ENCODE results near the gene MS4A3.
"Not testable (repeated sequence)": the region's sequence is repeated elsewhere in the genome, so short reads cannot be mapped to it uniquely, and the experiment has no call there.

The MS4A3 gene

GRCh38 chr11:60064111-60064510 is 7.6 kb downstream of the MS4A3 start:
- no peak overlapping the region for H3K9ac ChIP-seq (ENCODE audit: low read depth in 1 of 2, low read length in 2 of 2)
- no peaks in the 10 kb centered on the region for H3K27me3 ChIP-seq (ENCODE audit: control insufficient read depth in 2 of 2, insufficient read depth in 2 of 2, low read length in 2 of 2)
- no peaks in the 10 kb centered on the region for H3K9me3 ChIP-seq (ENCODE audit: control insufficient read depth in 2 of 2, low read length in 2 of 2)
- H3K4me3 ChIP-seq (ENCODE audit: low read length in 2 of 2), result no peak overlapping the region
- H3K27ac ChIP-seq (ENCODE audit: low read depth in 2 of 2, low read length in 2 of 2), result no peak overlapping the region
- H3K36me3 ChIP-seq (ENCODE audit: control insufficient read depth in 2 of 2, insufficient read depth in 2 of 2, low read length in 2 of 2), result no peaks in the 10 kb centered on the region
- H3K4me1 ChIP-seq (ENCODE audit: control insufficient read depth in 2 of 2, insufficient read depth in 2 of 2, low read length in 2 of 2), result no peaks in the 10 kb centered on the region

DNA sequence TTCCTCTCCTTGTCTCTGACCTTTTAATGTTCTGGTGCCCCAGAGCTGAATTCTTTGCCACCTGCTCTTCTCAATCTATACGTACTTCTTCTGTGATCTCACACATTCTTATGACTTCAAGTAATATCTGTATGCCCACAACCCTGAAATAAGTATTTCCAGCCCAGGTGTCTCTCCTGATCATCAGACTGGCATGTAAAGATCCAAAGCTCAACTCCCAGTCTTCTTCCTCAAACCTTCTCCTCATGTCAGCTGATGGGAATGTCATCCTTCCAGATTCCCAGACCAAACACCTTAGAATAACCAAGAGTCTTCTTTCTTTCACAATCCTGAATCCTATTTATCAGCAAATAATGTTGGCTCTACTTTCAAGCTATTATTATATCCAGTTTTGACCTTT is 9.3 kb downstream of the MS4A3 start:
- H3K4me3 ChIP-seq (ENCODE audit: low read length in 2 of 2), result no peak overlapping the region

DNA sequence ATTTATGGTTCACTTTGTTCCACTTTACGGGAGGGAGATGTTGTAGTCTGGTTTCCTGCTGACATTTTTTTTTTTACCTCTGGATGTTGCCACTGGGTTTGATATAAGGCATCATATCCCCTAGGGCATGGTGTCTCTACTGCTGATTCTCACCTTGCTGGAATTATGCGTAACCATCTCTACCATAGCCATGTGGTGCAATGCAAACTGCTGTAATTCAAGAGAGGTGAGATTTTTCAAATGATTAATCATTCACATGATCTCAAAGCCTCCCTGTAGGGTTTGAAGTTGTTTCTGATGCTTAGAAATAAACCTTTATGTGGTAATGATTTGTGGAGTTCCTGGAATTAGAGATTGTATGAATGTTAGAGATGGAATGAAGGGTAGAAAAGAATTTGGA is 13.0 kb downstream of the MS4A3 start:
- no peaks in the 10 kb centered on the region for H3K9me3 ChIP-seq (ENCODE audit: control insufficient read depth in 2 of 2, low read length in 2 of 2)
- no peak overlapping the region for H3K9ac ChIP-seq (ENCODE audit: low read depth in 1 of 2, low read length in 2 of 2)
- no peak overlapping the region for H3K4me3 ChIP-seq (ENCODE audit: low read length in 2 of 2)
- no peaks in the 10 kb centered on the region for H3K27me3 ChIP-seq (ENCODE audit: control insufficient read depth in 2 of 2, insufficient read depth in 2 of 2, low read length in 2 of 2)
- no peak overlapping the region for H3K27ac ChIP-seq (ENCODE audit: low read depth in 2 of 2, low read length in 2 of 2)
- H3K4me1 ChIP-seq (ENCODE audit: control insufficient read depth in 2 of 2, insufficient read depth in 2 of 2, low read length in 2 of 2), result no peaks in the 10 kb centered on the region
- H3K36me3 ChIP-seq (ENCODE audit: control insufficient read depth in 2 of 2, insufficient read depth in 2 of 2, low read length in 2 of 2), result no peaks in the 10 kb centered on the region

More for the DNA sequence above, 9.3 kb downstream of the MS4A3 start:
- Histone ChIP-seq H3K27ac (ENCODE audit: low read depth in 2 of 2, low read length in 2 of 2) (no peak overlapping the region), H3K9ac (ENCODE audit: low read depth in 1 of 2, low read length in 2 of 2) (no peak overlapping the region), H3K9me3 (ENCODE audit: control insufficient read depth in 2 of 2, low read length in 2 of 2) (no peaks in the 10 kb centered on the region), H3K27me3 (ENCODE audit: control insufficient read depth in 2 of 2, insufficient read depth in 2 of 2, low read length in 2 of 2) (no peaks in the 10 kb centered on the region), H3K4me1 (ENCODE audit: control insufficient read depth in 2 of 2, insufficient read depth in 2 of 2, low read length in 2 of 2) (no peaks in the 10 kb centered on the region), H3K36me3 (ENCODE audit: control insufficient read depth in 2 of 2, insufficient read depth in 2 of 2, low read length in 2 of 2) (no peaks in the 10 kb centered on the region)

DNA sequence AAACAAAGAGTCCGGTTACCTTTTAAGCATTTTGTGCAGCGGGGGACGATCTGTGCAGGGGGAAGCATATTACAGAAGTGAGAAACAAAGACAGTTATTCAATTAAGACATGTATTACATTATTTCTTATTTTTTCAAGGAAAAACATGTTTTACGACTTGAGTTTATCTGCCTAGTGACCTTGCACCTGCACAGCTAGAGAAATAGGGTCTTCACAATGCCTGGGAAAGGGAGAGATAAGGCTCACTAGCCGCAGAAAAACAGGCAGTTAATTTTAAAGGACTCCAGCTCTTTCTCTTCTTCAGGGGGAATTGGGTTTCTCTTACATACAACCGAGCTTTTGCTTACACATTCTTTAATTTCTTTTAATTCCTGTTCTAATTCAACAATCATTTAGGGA is 15.2 kb downstream of the MS4A3 start:
- H3K4me3 ChIP-seq (ENCODE audit: low read length in 2 of 2); H3K27ac ChIP-seq (ENCODE audit: low read depth in 2 of 2, low read length in 2 of 2); H3K9ac ChIP-seq (ENCODE audit: low read depth in 1 of 2, low read length in 2 of 2); H3K36me3 ChIP-seq (ENCODE audit: control insufficient read depth in 2 of 2, insufficient read depth in 2 of 2, low read length in 2 of 2); H3K27me3 ChIP-seq (ENCODE audit: control insufficient read depth in 2 of 2, insufficient read depth in 2 of 2, low read length in 2 of 2); H3K9me3 ChIP-seq (ENCODE audit: control insufficient read depth in 2 of 2, low read length in 2 of 2); H3K4me1 ChIP-seq (ENCODE audit: control insufficient read depth in 2 of 2, insufficient read depth in 2 of 2, low read length in 2 of 2): not testable (repeated sequence)

GRCh38 chr11:60077216-60077817 is 20.9 kb downstream of the MS4A3 start:
- H3K9me3 ChIP-seq (ENCODE audit: control insufficient read depth in 2 of 2, low read length in 2 of 2), result no peaks in the 10 kb centered on the region
- H3K27me3 ChIP-seq (ENCODE audit: control insufficient read depth in 2 of 2, insufficient read depth in 2 of 2, low read length in 2 of 2), result no peaks in the 10 kb centered on the region
- H3K9ac ChIP-seq (ENCODE audit: low read depth in 1 of 2, low read length in 2 of 2), result no peak overlapping the region
- H3K4me1 ChIP-seq (ENCODE audit: control insufficient read depth in 2 of 2, insufficient read depth in 2 of 2, low read length in 2 of 2), result no peaks in the 10 kb centered on the region
- no peak overlapping the region for H3K4me3 ChIP-seq (ENCODE audit: low read length in 2 of 2)
- H3K36me3 ChIP-seq (ENCODE audit: control insufficient read depth in 2 of 2, insufficient read depth in 2 of 2, low read length in 2 of 2), result no peaks in the 10 kb centered on the region
- H3K27ac ChIP-seq (ENCODE audit: low read depth in 2 of 2, low read length in 2 of 2), result no peak overlapping the region

DNA sequence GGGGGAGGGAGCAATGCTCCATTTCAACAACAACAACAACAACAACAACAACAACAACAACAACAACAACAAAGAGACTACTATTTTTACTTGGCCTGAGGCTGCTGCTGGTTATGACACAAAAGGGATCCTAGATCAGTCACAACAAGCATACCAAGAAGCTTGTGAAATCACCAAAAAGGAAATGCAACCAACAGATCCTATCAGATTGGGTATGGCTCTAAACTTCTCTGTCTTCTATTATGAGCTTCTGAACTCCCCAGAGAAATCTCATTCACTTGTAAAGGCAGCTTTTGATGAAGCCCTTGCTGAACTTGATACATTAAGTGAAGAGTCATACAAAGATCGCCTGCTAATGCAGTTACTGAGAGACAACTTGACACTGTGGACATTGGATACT is 21.5 kb downstream of the MS4A3 start:
- no peak overlapping the region for H3K4me3 ChIP-seq (ENCODE audit: low read length in 2 of 2)
- no peaks in the 10 kb centered on the region for H3K9me3 ChIP-seq (ENCODE audit: control insufficient read depth in 2 of 2, low read length in 2 of 2)
- H3K4me1 ChIP-seq (ENCODE audit: control insufficient read depth in 2 of 2, insufficient read depth in 2 of 2, low read length in 2 of 2), result no peaks in the 10 kb centered on the region
- no peaks in the 10 kb centered on the region for H3K27me3 ChIP-seq (ENCODE audit: control insufficient read depth in 2 of 2, insufficient read depth in 2 of 2, low read length in 2 of 2)
- H3K27ac ChIP-seq (ENCODE audit: low read depth in 2 of 2, low read length in 2 of 2), result no peak overlapping the region
- no peak overlapping the region for H3K9ac ChIP-seq (ENCODE audit: low read depth in 1 of 2, low read length in 2 of 2)
- H3K36me3 ChIP-seq (ENCODE audit: control insufficient read depth in 2 of 2, insufficient read depth in 2 of 2, low read length in 2 of 2), result no peaks in the 10 kb centered on the region

DNA sequence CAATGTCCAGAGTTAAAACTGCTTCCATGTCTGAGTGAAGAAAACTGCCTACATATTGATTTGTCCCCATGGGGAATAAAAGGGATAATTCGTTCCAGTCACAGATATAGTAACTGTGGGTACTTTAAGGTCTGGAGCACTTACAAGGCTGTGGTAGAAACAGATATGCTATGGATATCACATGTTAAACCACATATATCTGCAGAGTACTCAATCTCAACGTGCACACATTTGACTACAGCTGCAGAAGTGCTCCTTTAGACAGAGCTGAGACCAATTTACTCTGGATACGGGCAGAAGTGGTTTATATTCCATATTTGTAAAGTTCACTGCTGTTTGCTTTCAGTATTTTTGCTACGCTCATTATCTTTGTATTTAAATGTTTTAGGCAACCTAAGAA is 22.3 kb downstream of the MS4A3 start:
- Histone ChIP-seq H3K9ac (ENCODE audit: low read depth in 1 of 2, low read length in 2 of 2) (no peak overlapping the region), H3K4me3 (ENCODE audit: low read length in 2 of 2) (no peak overlapping the region), H3K9me3 (ENCODE audit: control insufficient read depth in 2 of 2, low read length in 2 of 2) (no peaks in the 10 kb centered on the region), H3K4me1 (ENCODE audit: control insufficient read depth in 2 of 2, insufficient read depth in 2 of 2, low read length in 2 of 2) (no peaks in the 10 kb centered on the region), H3K27ac (ENCODE audit: low read depth in 2 of 2, low read length in 2 of 2) (no peak overlapping the region), H3K27me3 (ENCODE audit: control insufficient read depth in 2 of 2, insufficient read depth in 2 of 2, low read length in 2 of 2) (no peaks in the 10 kb centered on the region), H3K36me3 (ENCODE audit: control insufficient read depth in 2 of 2, insufficient read depth in 2 of 2, low read length in 2 of 2) (no peaks in the 10 kb centered on the region)

DNA sequence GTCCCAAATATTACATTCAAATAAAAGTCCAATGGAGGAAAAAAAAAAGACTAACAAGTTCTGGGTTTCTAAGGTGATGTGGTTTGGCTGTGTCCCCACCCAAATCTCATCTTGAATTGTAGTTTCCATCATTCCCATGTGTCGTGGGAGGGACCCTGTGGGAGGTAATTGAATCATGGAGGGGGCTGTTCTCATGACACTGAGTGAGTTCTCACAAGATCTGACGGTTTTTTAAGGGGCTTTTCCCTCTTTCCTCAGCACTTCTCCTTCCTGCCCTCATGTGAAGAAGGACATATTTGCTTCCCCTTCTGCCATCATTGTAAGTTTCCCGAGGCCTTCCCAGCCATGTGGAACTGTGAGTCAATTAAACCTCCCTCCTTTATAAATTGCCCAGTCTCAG is 24.1 kb downstream of the MS4A3 start:
- no peak overlapping the region for H3K4me3 ChIP-seq (ENCODE audit: low read length in 2 of 2)
- H3K4me1 ChIP-seq (ENCODE audit: control insufficient read depth in 2 of 2, insufficient read depth in 2 of 2, low read length in 2 of 2), result no peaks in the 10 kb centered on the region
- H3K9me3 ChIP-seq (ENCODE audit: control insufficient read depth in 2 of 2, low read length in 2 of 2), result no peaks in the 10 kb centered on the region
- H3K27ac ChIP-seq (ENCODE audit: low read depth in 2 of 2, low read length in 2 of 2), result no peak overlapping the region
- H3K36me3 ChIP-seq (ENCODE audit: control insufficient read depth in 2 of 2, insufficient read depth in 2 of 2, low read length in 2 of 2), result no peaks in the 10 kb centered on the region
- no peak overlapping the region for H3K9ac ChIP-seq (ENCODE audit: low read depth in 1 of 2, low read length in 2 of 2)
- H3K27me3 ChIP-seq (ENCODE audit: control insufficient read depth in 2 of 2, insufficient read depth in 2 of 2, low read length in 2 of 2), result peaks cover 0 to 2% of the 10 kb centered on the region in 2 donors

DNA sequence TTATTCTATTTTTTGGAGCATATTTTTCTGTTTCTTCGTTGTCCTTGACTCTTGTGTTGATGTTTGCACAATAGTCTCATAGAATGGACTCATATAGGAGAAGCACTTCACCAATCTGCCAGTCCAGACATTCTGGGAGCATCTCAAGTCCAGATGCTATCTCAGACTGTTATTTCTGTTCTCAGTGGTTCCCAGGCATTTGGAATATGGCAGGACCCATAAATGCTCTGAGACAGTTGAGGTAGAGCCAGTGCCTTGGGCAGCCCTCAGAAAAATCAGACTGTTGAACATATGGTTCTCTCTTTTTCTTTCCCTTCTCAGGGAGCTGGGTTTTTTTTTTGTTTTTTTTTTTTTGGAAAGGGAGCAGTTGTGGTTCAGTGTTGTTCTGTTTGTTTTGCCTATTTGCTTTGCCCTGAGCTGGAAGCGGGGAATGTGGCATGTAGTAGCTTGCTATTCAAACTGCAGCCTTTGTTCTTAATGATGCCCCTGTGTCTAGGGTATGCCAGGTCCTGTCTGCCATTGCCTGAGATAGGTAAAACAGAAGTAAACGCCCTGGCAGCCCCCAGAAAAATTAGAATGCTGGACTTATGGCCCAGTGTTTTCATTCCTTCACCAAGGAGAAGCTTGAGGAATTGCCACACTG is 28.3 kb downstream of the MS4A3 start:
- H3K27me3 ChIP-seq (ENCODE audit: control insufficient read depth in 2 of 2, insufficient read depth in 2 of 2, low read length in 2 of 2), result peaks cover 0 to 2% of the 10 kb centered on the region in 2 donors
- no peaks in the 10 kb centered on the region for H3K4me1 ChIP-seq (ENCODE audit: control insufficient read depth in 2 of 2, insufficient read depth in 2 of 2, low read length in 2 of 2)
- no peak overlapping the region for H3K9ac ChIP-seq (ENCODE audit: low read depth in 1 of 2, low read length in 2 of 2)
- H3K9me3 ChIP-seq (ENCODE audit: control insufficient read depth in 2 of 2, low read length in 2 of 2), result no peaks in the 10 kb centered on the region
- no peak overlapping the region for H3K27ac ChIP-seq (ENCODE audit: low read depth in 2 of 2, low read length in 2 of 2)
- H3K36me3 ChIP-seq (ENCODE audit: control insufficient read depth in 2 of 2, insufficient read depth in 2 of 2, low read length in 2 of 2), result no peaks in the 10 kb centered on the region
- no peak overlapping the region for H3K4me3 ChIP-seq (ENCODE audit: low read length in 2 of 2)

DNA sequence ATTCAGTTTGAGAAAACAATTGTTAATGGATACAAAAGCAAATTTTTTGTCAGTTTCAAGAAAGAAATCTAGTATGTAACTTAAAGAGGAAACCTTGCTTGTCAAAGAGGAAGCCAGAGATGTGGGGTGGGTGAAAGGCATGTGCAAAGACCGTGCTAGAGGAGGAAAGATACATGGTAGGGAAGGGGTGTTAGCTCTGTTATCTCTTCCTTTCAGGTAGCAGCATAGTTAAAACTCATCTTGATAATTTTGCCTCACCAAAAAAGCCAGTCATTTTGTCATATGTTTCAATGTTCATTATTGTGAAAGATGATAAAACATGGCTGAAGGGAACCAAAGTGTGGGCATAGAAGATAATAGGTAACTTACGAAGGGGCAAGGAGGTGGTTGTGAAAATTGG is 29.4 kb downstream of the MS4A3 start:
- Histone ChIP-seq H3K36me3 (ENCODE audit: control insufficient read depth in 2 of 2, insufficient read depth in 2 of 2, low read length in 2 of 2) (no peaks in the 10 kb centered on the region), H3K4me3 (ENCODE audit: low read length in 2 of 2) (no peak overlapping the region), H3K9me3 (ENCODE audit: control insufficient read depth in 2 of 2, low read length in 2 of 2) (no peaks in the 10 kb centered on the region), H3K27me3 (ENCODE audit: control insufficient read depth in 2 of 2, insufficient read depth in 2 of 2, low read length in 2 of 2) (peaks cover 0 to 2% of the 10 kb centered on the region in 2 donors), H3K9ac (ENCODE audit: low read depth in 1 of 2, low read length in 2 of 2) (no peak overlapping the region), H3K27ac (ENCODE audit: low read depth in 2 of 2, low read length in 2 of 2) (no peak overlapping the region), H3K4me1 (ENCODE audit: control insufficient read depth in 2 of 2, insufficient read depth in 2 of 2, low read length in 2 of 2) (no peaks in the 10 kb centered on the region)

All from mucosa of rectum (tissue), 2 donors.